IgD-negative memory B cell (primary cell): ENCODE measurements around the gene SLC39A2. TPM values are rescaled to one million over a fixed set of nuclear protein-coding genes. Genes with fewer than 3 reads are reported as not detected.
"Not testable (repeated sequence)": the region's sequence is repeated elsewhere in the genome, so short reads cannot be mapped to it uniquely, and the experiment has no call there.

Experiments used
- H3K27ac Mint-ChIP-seq, 3 donors: one replicate each; pipeline ENCODE4 v1.8.0; 2020 to 2022; ENCODE audit warnings: mild to moderate bottlenecking in 3 of 3, mixed read lengths in 3 of 3, moderate library complexity in 1 of 3
- H3K27me3 Mint-ChIP-seq: one replicate; pipeline ENCODE4 v1.8.0; 2021; ENCODE audit warnings: mixed read lengths
- H3K36me3 Mint-ChIP-seq: one replicate; pipeline ENCODE4 v1.8.0; 2020; ENCODE audit warnings: mild to moderate bottlenecking, mixed read lengths
- H3K4me1 Mint-ChIP-seq, 3 donors: one replicate each; pipeline ENCODE4 v1.8.0; 2020 to 2022; ENCODE audit warnings: mixed read lengths in 3 of 3, mild to moderate bottlenecking in 1 of 3
- H3K4me3 Mint-ChIP-seq, 4 donors: one replicate each; pipeline ENCODE4 v1.8.0; 2020 to 2022; ENCODE audit warnings: mild to moderate bottlenecking in 4 of 4, mixed read lengths in 4 of 4, moderate library complexity in 3 of 4
- H3K9me3 Mint-ChIP-seq, 3 donors: one replicate each; pipeline ENCODE4 v1.8.0; 2020 to 2021; ENCODE audit warnings: mixed read lengths in 3 of 3, mild to moderate bottlenecking in 1 of 3
- polyA plus RNA-seq: library from polyadenylated mRNA; unstranded; fragments of 300-500 nt; fragmentation: Illumina TruSeq; gene quantifications from one replicate; pipeline ENCODE4 v1.2.3, GENCODE V29; 2021

SLC39A2 gene, protein sequence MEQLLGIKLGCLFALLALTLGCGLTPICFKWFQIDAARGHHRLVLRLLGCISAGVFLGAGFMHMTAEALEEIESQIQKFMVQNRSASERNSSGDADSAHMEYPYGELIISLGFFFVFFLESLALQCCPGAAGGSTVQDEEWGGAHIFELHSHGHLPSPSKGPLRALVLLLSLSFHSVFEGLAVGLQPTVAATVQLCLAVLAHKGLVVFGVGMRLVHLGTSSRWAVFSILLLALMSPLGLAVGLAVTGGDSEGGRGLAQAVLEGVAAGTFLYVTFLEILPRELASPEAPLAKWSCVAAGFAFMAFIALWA
- not detected for polyA plus RNA-seq

DNA sequence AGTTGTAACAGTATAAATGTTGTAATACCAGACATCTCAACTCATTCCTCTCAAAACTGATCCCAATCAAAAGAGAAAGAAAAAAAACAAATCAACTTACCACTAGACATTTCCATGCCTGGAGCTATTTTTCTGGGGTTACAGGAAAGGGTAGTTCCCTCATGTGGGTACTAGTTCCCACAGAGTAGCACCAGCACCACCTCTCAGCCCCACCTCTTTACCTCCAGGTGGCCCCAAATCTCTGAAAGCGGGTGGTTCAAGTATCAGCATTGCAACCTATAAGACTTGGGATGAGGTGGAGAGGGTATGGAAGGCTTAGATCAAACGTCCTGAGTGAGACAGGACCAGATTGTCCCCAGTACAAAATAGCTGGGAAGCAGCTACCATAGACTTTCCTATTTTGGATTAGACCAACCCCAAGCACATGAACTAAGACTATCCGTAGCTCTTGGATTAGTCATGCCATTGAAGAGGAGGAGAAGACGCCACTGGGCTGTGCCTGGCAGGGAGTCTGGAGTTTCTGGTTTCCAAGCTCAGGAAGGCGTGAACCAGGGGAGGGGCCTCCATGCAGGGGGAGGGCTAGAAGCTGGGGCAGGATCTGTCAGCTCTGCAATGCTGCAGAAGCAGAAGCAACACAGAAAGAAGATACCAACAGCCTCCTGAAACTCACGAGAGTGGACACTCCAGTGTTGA lies at the start of gene SLC39A2:
SLC39A2 (plus strand) TSS at position 620 of the 693 bp plus-strand sequence. CDS start 154 bp downstream, outside the sequence.
- Mint-ChIP-seq H3K36me3 (no peaks in the 10 kb centered on the region), H3K4me1 (peaks cover 0 to 3% (median 0%) of the 10 kb centered on the region in 3 donors), H3K27ac (peak within 1 kb of the TSS in 1 of 3 donors; percentile 4), H3K9me3 (no peaks in the 10 kb centered on the region), H3K4me3 (no peak within 1 kb of the TSS), H3K27me3 (no peaks in the 10 kb centered on the region)

DNA sequence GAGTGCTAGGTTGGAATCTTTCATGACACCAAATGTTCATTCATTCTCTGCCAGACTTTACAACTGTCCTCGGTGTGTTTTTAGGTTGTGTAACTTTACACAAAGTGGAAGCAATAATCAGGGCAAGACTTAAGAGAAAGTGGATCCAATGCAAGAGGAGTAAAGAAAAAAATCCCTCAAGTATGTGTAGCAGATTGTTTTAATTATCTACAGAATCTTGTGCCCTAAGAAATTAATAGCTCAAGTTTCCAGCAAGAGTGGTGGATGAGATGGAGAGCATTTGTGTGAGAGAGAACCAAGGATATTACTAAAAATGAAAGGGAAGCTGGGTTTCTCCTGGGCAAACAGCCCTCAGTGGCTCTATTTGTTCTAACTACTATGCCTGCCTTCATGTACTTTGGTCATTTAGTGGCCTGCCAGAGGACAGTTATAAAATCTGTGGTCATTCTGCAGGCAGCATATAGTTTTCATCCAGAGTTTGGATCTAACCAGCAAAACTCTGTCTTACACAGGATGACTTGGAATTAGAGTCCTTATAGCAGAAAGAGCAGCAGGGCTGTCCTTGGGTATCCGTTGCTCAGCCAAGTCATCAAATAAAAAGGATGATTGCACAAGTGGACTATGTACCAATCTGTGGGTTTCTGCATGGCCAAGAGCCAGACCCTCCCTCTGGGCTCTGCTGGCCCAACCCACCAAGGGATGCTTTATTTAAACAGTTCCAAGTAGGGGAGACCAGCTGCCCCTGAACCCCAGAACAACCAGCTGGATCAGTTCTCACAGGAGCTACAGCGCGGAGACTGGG lies 44.2 kb upstream of the SLC39A2 start, which contains the start of gene RNASE2:
RNASE2 (plus strand) TSS at position 752 of the 802 bp plus-strand sequence. CDS start 285 bp downstream, outside the sequence.
- Mint-ChIP-seq H3K27me3 (peaks cover 30% of the 10 kb centered on the region), H3K4me3 (peak within 1 kb of the TSS in 1 of 4 donors; percentile 20)
- H3K9me3 Mint-ChIP-seq, H3K27ac Mint-ChIP-seq, H3K36me3 Mint-ChIP-seq, H3K4me1 Mint-ChIP-seq: not testable (repeated sequence)

DNA sequence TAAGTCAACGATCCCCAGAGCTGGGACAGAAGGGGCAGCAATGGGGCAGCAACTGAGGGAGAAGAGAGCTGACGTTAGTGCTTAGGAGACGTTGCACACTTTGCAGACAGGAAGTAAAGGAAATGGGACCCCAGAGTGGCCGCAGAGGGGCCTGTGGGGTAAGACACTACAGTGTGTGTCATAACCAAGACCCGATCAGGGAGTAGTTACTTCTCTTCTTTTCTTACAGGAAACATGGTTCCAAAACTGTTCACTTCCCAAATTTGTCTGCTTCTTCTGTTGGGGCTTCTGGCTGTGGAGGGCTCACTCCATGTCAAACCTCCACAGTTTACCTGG lies 43.6 kb upstream of the SLC39A2 start:
- peaks cover 30% of the 10 kb centered on the region for H3K27me3 Mint-ChIP-seq
- H3K4me1 Mint-ChIP-seq, H3K36me3 Mint-ChIP-seq, H3K9me3 Mint-ChIP-seq, H3K27ac Mint-ChIP-seq: not testable (repeated sequence)
- H3K4me3 Mint-ChIP-seq, result peak overlapping the region in 1 of 4 donors; percentile 20

DNA sequence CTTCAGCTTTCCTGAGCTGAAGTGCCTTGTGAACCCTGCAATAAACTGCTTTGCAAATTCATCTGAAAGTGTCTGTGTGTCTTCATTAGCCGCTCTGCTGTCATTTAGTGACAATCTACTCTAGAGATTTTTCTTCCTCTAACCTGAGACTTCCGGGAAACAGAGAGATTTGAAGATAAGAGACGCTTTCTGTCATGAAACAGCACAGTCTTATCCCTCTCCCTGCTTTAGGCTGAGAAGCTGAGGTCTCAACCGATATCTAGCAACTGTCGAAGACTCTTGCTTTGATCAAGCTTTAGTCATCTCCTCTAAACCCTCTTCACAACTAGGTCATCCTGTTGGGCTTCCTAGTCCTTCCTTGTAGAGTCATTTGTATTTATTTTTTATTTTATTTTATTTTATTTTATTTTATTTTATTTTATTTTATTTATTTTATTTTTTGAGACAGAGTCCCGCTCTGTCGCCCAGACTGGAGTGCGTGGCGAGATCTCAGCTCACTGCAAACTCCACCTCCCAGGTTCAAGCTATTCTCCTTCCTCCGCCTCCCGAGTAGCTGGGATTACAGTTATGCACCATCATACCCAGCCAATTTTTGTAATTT lies 42.6 kb upstream of the SLC39A2 start:
- H3K4me3 Mint-ChIP-seq, result no peak overlapping the region
- H3K9me3 Mint-ChIP-seq, result no peaks in the 10 kb centered on the region
- no peaks in the 10 kb centered on the region for H3K36me3 Mint-ChIP-seq
- H3K27me3 Mint-ChIP-seq, result peaks cover 30% of the 10 kb centered on the region
- no peak overlapping the region for H3K27ac Mint-ChIP-seq
- peaks cover 0 to 7% (median 3%) of the 10 kb centered on the region in 3 donors for H3K4me1 Mint-ChIP-seq

DNA sequence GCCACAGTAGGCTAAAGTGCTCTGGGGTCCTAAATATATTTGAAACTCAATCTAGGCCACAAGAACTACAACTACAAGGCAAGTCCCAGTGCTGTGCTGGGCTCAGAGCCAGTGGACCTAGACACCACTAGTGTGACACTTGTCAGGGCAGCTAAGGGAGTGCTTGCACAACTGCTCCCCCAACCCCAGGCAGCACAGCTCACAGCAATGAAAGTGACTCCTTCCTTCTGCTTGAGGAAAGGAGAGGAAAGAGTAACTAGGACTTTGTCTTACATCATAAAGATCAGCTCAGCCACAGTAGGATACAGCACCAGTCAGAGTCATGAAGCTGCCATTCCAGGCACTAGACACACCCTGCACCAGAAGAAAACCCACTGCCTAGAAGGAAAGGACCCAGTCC lies 40.1 kb upstream of the SLC39A2 start:
- Mint-ChIP-seq H3K27me3 (peaks cover 30% of the 10 kb centered on the region), H3K4me1 (peaks cover 3 to 15% (median 5%) of the 10 kb centered on the region in 3 donors)
- not testable (repeated sequence) for H3K27ac Mint-ChIP-seq, H3K36me3 Mint-ChIP-seq, H3K4me3 Mint-ChIP-seq, H3K9me3 Mint-ChIP-seq

DNA sequence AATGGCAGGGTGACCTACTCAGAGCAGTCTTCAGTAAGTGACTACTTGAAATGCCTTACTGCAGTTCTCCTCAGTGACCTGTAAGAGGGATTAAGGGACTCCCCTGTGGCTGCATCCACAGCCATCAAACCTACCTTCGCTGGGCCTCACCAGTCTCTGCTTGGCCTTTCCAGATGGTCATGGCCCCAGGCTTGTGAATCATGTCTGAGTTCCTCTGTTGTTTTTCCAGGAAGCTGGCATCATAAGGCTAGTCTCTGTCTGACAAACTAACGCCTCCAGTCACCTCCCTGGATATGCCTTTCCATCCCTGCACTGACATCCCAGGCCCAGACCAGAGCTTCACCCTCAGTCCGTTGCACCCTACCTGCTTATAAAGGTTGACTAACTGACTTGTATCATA lies 29.8 kb upstream of the SLC39A2 start:
- Mint-ChIP-seq H3K9me3 (no peaks in the 10 kb centered on the region), H3K36me3 (peaks cover 4% of the 10 kb centered on the region), H3K4me3 (no peak overlapping the region), H3K27me3 (peaks cover 25% of the 10 kb centered on the region), H3K27ac (no peak overlapping the region), H3K4me1 (peaks cover 3 to 7% (median 4%) of the 10 kb centered on the region in 3 donors)

DNA sequence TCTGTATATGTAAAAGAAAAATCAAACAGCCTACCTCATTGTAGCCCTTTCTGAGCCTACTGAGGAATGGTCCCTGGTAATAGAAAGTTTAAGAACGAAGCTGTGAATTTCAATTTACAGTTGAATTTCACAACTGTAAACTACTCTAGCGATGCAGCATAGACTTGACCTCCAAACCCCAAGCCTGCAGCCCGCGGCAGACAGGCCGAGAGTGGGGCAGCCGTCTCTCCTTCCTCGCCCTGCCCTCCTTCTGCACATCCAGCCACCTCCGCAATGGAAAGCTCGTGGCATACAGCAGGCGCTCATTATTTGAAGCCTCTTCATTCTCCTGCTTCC lies 28.5 kb upstream of the SLC39A2 start:
- peaks cover 2% of the 10 kb centered on the region for H3K36me3 Mint-ChIP-seq
- H3K27me3 Mint-ChIP-seq, result peaks cover 25% of the 10 kb centered on the region
- peaks cover 3 to 7% (median 3%) of the 10 kb centered on the region in 3 donors for H3K4me1 Mint-ChIP-seq
- H3K9me3 Mint-ChIP-seq, result no peaks in the 10 kb centered on the region
- H3K4me3 Mint-ChIP-seq, result peak overlapping the region; percentile 85 to 99 (median 93)
- peak overlapping the region in 1 of 3 donors; percentile 73 for H3K27ac Mint-ChIP-seq

DNA sequence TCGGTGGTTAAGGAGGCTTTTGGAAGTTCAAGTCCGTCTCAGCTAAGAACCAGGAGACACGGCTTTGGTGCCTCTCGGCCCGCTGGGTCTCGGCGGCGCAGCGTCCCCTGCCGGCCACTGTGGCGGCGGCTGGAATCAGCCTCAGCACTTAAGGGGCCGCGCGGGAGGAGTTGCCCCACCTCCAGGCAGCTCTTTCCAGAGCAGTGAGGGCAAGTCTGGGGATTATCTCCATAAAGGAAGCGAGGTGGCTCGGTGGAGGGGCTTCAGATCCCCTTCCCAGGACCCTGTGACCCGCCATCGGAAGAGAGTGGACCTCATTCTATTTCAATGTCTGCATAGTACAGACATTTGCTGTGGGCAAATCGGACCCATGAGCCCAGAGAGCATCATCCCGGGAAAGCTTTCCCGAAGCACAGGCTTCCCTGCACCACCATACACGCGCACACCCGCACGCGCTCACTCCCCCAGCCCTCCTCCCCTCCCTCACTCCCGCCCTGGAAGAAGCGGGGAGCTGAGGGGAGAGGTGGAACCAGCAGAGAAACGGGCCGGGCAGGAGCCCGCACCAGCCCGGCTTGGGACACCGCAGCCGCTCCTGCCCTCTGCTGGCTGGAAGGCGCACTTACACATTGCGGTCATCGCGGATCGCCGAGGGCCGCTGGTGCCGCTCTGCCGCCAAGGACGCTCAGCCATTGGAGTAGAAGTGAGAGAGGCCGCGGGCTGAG lies 27.9 kb upstream of the SLC39A2 start:
- Mint-ChIP-seq H3K27me3 (peaks cover 25% of the 10 kb centered on the region), H3K27ac (peak overlapping the region in 1 of 3 donors; percentile 73), H3K4me1 (peaks cover 3 to 7% (median 3%) of the 10 kb centered on the region in 3 donors), H3K36me3 (peaks cover 2% of the 10 kb centered on the region), H3K4me3 (peak overlapping the region; percentile 85 to 99 (median 93)), H3K9me3 (no peaks in the 10 kb centered on the region)

DNA sequence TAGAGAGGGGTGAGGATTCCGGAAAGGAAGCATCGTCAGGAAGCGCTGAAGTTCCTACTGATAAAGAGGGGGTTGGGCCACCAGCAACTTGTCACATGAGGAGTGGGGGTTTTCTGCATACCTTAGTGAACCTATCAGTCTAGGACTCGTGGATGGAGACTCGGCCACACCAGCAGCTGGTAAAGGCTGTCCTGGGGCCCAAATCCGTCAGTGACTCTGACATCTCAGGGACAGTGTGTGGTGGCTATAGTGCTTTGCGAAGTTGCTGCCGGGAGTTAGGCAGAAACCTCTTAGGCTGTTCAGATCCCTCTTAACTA lies 27.4 kb upstream of the SLC39A2 start:
- Mint-ChIP-seq H3K4me3 (peak overlapping the region; percentile 85 to 99 (median 93)), H3K27me3 (peaks cover 25% of the 10 kb centered on the region), H3K36me3 (peaks cover 2% of the 10 kb centered on the region), H3K27ac (no peak overlapping the region), H3K4me1 (peaks cover 3 to 7% (median 3%) of the 10 kb centered on the region in 3 donors), H3K9me3 (no peaks in the 10 kb centered on the region)

DNA sequence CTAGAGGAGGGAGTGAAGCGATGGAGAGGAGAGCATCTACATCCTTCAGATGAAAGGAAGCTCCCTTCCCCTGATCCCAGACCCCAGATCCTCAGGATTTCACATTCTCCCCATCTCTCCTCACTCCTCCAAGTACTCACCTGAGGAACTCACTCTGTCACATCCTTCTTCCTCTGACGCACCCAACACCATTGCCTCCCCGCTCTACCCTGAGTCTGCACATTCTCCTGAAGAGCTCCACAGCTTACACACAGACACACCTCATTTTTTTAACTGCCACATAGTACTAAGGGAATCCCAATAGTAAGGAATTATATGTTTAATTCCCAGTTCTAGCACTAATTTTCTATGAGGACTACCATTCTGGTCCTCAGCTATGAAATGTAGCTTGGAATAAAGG lies 25.6 kb upstream of the SLC39A2 start:
- peaks cover 16% of the 10 kb centered on the region for H3K27me3 Mint-ChIP-seq
- no peaks in the 10 kb centered on the region for H3K9me3 Mint-ChIP-seq
- H3K27ac Mint-ChIP-seq, result no peak overlapping the region
- no peak overlapping the region for H3K4me3 Mint-ChIP-seq
- peaks cover 2% of the 10 kb centered on the region for H3K36me3 Mint-ChIP-seq
- H3K4me1 Mint-ChIP-seq, result peaks cover 3 to 7% (median 3%) of the 10 kb centered on the region in 3 donors

DNA sequence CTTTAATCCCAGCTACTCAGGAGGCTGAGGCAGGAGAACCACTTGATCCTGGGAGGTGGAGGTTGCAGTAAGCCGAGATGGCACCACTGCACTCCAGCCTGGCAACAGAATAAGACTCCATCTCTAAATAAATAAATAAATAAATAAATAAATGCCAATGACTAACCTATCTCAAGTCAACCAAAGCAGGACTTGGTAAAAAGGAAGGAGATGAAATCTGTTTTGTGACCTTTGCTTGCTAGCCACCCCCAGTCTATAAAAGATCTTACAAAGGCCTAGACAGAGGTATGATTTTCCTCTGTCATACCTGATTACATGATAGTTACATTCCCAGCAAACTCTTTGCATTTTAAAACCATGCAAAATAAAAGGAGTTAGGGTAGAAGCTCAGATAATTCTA lies 22.8 kb upstream of the SLC39A2 start:
- peaks cover 0 to 1% (median 0%) of the 10 kb centered on the region in 3 donors for H3K9me3 Mint-ChIP-seq
- peaks cover 13% of the 10 kb centered on the region for H3K27me3 Mint-ChIP-seq
- H3K36me3 Mint-ChIP-seq, result no peaks in the 10 kb centered on the region
- peaks cover 0 to 4% (median 2%) of the 10 kb centered on the region in 3 donors for H3K4me1 Mint-ChIP-seq
- no peak overlapping the region for H3K4me3 Mint-ChIP-seq
- H3K27ac Mint-ChIP-seq, result no peak overlapping the region

DNA sequence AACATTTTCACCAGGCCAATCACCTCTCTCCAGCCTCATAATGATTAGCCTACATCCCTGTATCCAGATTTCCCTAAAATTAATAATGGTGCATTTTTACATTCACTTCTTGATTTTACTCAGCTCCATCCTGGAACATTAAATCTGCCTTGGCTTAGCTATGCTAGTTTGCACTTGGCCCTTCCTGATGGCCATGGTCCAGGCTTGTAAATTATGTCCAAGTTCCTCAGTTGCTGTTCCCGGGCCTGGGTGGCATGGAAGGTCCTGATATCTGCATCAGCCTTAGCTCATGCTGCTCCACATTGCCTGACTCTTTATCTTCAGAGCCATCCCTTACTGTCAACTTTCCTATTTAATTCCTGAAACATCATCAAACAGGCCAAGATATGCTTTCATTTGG lies 20.4 kb upstream of the SLC39A2 start:
- no peaks in the 10 kb centered on the region for H3K4me1 Mint-ChIP-seq
- H3K9me3 Mint-ChIP-seq, result peaks cover 0 to 1% (median 0%) of the 10 kb centered on the region in 3 donors
- no peaks in the 10 kb centered on the region for H3K36me3 Mint-ChIP-seq
- H3K4me3 Mint-ChIP-seq, result no peak overlapping the region
- H3K27ac Mint-ChIP-seq, result no peak overlapping the region
- H3K27me3 Mint-ChIP-seq, result peaks cover 7% of the 10 kb centered on the region

DNA sequence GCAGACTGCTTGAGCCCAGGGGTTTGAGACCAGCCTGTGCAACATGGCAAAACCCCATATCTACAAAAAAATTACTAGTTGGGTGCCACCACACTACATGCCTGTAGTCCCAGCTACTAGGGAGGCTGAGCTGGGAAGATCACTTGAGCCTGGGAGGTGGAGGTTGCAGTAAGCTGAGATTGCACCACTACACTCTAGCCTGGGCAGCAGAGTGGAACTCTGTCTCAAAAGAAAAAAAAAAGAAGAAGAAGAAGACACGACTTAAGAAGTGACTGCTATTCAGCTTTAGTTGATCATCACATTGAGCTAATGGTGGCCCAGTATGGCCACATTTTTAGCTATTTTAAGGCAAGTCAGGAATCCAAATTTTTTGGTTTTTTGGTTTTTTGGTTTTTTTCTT lies 18.2 kb upstream of the SLC39A2 start:
- H3K36me3 Mint-ChIP-seq, result no peaks in the 10 kb centered on the region
- peaks cover 7% of the 10 kb centered on the region for H3K27me3 Mint-ChIP-seq
- peaks cover 0 to 4% (median 0%) of the 10 kb centered on the region in 3 donors for H3K4me1 Mint-ChIP-seq

DNA sequence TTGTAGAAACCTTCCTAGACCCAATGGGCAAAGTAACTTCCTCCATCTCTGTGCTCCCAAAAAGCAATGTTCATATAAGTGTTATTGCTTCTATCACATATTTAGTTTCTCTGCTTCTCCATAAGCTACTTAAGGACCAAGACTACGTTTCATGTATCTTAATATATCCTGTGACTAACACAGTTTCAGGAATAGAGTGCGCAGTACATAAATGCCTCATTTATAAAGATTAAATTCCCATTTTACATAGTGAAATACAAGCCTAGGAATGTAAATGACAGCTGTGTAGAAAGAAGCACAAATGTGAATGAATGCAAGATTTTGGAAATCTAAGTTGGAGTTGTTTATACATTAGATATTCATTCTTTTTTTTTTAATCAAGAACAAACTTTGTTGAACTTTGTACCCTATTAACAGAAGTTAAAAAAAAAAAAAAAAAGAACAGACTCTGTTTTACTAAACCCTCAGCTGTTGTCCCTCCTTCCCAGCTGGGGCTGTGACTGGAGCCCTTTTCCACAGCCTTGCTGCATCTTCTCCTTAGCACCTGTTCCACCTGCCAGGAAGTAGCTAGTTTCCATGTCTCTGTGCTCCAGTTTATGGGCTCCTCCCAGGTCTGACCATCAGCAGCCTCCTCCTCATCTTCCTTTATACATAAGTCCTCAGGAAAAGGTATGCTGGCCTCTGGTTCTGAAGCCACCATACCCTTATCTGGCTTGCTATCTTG lies 16.3 kb upstream of the SLC39A2 start:
- Mint-ChIP-seq H3K36me3 (no peaks in the 10 kb centered on the region), H3K27me3 (peaks cover 7% of the 10 kb centered on the region), H3K4me3 (no peak overlapping the region), H3K9me3 (peaks cover 0 to 1% (median 0%) of the 10 kb centered on the region in 3 donors), H3K27ac (no peak overlapping the region), H3K4me1 (peaks cover 0 to 5% (median 0%) of the 10 kb centered on the region in 3 donors)

More for the DNA sequence above, 18.2 kb upstream of the SLC39A2 start:
- no peak overlapping the region for H3K27ac Mint-ChIP-seq
- peaks cover 0 to 1% (median 0%) of the 10 kb centered on the region in 3 donors for H3K9me3 Mint-ChIP-seq
- no peak overlapping the region for H3K4me3 Mint-ChIP-seq
